ENCODE results near the gene GIPC1.

GIPC1 gene

GRCh38 chr19:14482172-14482941, 13.6 kb downstream of the GIPC1 start:
- no peak overlapping the region for H3K4me3 ChIP-seq (ENCODE audit: low read depth, low read length, poor library complexity, severe bottlenecking)
- no peak overlapping the region for H2AFZ ChIP-seq (ENCODE audit: low read length)
- H3K4me2 ChIP-seq (ENCODE audit: low read length): no peak overlapping the region
- no peaks in the 10 kb centered on the region for H3K27me3 ChIP-seq (ENCODE audit: insufficient read depth, low read length)
- peaks cover 7% of the 10 kb centered on the region for H3K4me1 ChIP-seq (ENCODE audit: insufficient read depth, low read length, severe bottlenecking)
- H3K27ac ChIP-seq (ENCODE audit: low read depth, low read length, poor library complexity, severe bottlenecking): no peak overlapping the region
- no peaks in the 10 kb centered on the region for H3F3A ChIP-seq (ENCODE audit: insufficient read depth, low read length)
- H3K36me3 ChIP-seq (ENCODE audit: insufficient read depth, low read length): peaks cover 21% of the 10 kb centered on the region
- H3K9me2 ChIP-seq (ENCODE audit: low read depth, low read length): no peaks in the 10 kb centered on the region
- H3K79me2 ChIP-seq (ENCODE audit: insufficient read depth, low read length): no peaks in the 10 kb centered on the region
- no peak overlapping the region for H3K9ac ChIP-seq (ENCODE audit: low read length)
- H4K20me1 ChIP-seq (ENCODE audit: insufficient read depth, low read length): no peaks in the 10 kb centered on the region
- TF ChIP-seq EZH2 (IDR thresholded peaks at IDR 0.05; ENCODE audit: borderline replicate concordance, low read length): no peak
- TF ChIP-seq, protein P1, sequence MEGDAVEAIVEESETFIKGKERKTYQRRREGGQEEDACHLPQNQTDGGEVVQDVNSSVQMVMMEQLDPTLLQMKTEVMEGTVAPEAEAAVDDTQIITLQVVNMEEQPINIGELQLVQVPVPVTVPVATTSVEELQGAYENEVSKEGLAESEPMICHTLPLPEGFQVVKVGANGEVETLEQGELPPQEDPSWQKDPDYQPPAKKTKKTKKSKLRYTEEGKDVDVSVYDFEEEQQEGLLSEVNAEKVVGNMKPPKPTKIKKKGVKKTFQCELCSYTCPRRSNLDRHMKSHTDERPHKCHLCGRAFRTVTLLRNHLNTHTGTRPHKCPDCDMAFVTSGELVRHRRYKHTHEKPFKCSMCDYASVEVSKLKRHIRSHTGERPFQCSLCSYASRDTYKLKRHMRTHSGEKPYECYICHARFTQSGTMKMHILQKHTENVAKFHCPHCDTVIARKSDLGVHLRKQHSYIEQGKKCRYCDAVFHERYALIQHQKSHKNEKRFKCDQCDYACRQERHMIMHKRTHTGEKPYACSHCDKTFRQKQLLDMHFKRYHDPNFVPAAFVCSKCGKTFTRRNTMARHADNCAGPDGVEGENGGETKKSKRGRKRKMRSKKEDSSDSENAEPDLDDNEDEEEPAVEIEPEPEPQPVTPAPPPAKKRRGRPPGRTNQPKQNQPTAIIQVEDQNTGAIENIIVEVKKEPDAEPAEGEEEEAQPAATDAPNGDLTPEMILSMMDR (IDR thresholded peaks at IDR 0.05; ENCODE audit: low read length): no peak
- no peaks in the 10 kb centered on the region for H3K9me3 ChIP-seq (ENCODE audit: low read length)

DNA sequence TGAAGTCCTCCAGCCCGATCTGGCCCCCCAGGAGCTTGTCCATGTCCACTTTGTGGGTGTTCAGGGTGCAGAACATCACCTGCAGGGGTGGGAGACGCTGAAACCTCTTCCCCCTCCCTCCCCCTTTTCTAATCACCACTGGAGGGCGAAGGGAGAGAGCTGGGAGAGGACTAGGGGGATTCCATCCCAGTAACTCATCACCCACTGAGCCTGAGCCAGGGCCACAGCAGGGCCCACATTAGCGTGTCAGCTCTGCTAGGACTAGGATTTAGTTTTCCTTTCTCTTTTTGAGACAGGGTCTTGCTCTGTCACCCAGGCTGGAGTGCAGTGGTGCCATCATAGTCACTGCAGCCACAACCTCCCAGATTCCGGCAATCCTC, 15.2 kb downstream of the GIPC1 start:
- Histone ChIP-seq H3F3A (ENCODE audit: insufficient read depth, low read length) (no peaks in the 10 kb centered on the region), H2AFZ (ENCODE audit: low read length) (no peak overlapping the region), H4K20me1 (ENCODE audit: insufficient read depth, low read length) (no peaks in the 10 kb centered on the region), H3K79me2 (ENCODE audit: insufficient read depth, low read length) (no peaks in the 10 kb centered on the region), H3K36me3 (ENCODE audit: insufficient read depth, low read length) (peaks cover 22% of the 10 kb centered on the region), H3K9ac (ENCODE audit: low read length) (no peak overlapping the region), H3K9me3 (ENCODE audit: low read length) (no peaks in the 10 kb centered on the region), H3K27ac (ENCODE audit: low read depth, low read length, poor library complexity, severe bottlenecking) (no peak overlapping the region), H3K4me2 (ENCODE audit: low read length) (peak overlapping the region; percentile 61), H3K27me3 (ENCODE audit: insufficient read depth, low read length) (peaks cover 6% of the 10 kb centered on the region; the same call in 1 of the 2 replicates), H3K9me2 (ENCODE audit: low read depth, low read length) (no peaks in the 10 kb centered on the region), H3K4me1 (ENCODE audit: insufficient read depth, low read length, severe bottlenecking) (peaks cover 7% of the 10 kb centered on the region), H3K4me3 (ENCODE audit: low read depth, low read length, poor library complexity, severe bottlenecking) (peak overlapping the region; percentile 36)
- TF ChIP-seq, protein P1 (IDR thresholded peaks at IDR 0.05; ENCODE audit: low read length): no peak
- no peak for TF ChIP-seq EZH2 (IDR thresholded peaks at IDR 0.05; ENCODE audit: borderline replicate concordance, low read length)

- Histone ChIP-seq H4K20me1 (ENCODE audit: insufficient read depth, low read length) (no peaks in the 10 kb centered on the region), H3K9me3 (ENCODE audit: low read length) (no peaks in the 10 kb centered on the region), H3K4me3 (ENCODE audit: low read depth, low read length, poor library complexity, severe bottlenecking) (peak overlapping the region; percentile 36), H3K27me3 (ENCODE audit: insufficient read depth, low read length) (peaks cover 6% of the 10 kb centered on the region; the same call in 1 of the 2 replicates), H3K9ac (ENCODE audit: low read length) (no peak overlapping the region), H3K79me2 (ENCODE audit: insufficient read depth, low read length) (no peaks in the 10 kb centered on the region), H3K9me2 (ENCODE audit: low read depth, low read length) (no peaks in the 10 kb centered on the region), H3K4me2 (ENCODE audit: low read length) (peak overlapping the region; percentile 61), H3K36me3 (ENCODE audit: insufficient read depth, low read length) (peaks cover 22% of the 10 kb centered on the region), H3K4me1 (ENCODE audit: insufficient read depth, low read length, severe bottlenecking) (peaks cover 7% of the 10 kb centered on the region), H2AFZ (ENCODE audit: low read length) (no peak overlapping the region), H3K27ac (ENCODE audit: low read depth, low read length, poor library complexity, severe bottlenecking) (no peak overlapping the region), H3F3A (ENCODE audit: insufficient read depth, low read length) (no peaks in the 10 kb centered on the region)
- TF ChIP-seq EZH2 (IDR thresholded peaks at IDR 0.05; ENCODE audit: borderline replicate concordance, low read length): no peak
- TF ChIP-seq, protein P1 (IDR thresholded peaks at IDR 0.05; ENCODE audit: low read length): peak; percentile 93
These were observed 15.8 kb downstream of the GIPC1 start for GRCh38 chr19:14479975-14480699.

All from OCI-LY1 (cell line).